Right hindlimb (tissue), 1 donor: Measurements from ENCODE around the gene LRP5.

ENCODE experiments used
- DNase-seq: peaks from one replicate; pipeline ENCODE4 v3.0.0-alpha.2; 2018

LRP5 gene

DNA sequence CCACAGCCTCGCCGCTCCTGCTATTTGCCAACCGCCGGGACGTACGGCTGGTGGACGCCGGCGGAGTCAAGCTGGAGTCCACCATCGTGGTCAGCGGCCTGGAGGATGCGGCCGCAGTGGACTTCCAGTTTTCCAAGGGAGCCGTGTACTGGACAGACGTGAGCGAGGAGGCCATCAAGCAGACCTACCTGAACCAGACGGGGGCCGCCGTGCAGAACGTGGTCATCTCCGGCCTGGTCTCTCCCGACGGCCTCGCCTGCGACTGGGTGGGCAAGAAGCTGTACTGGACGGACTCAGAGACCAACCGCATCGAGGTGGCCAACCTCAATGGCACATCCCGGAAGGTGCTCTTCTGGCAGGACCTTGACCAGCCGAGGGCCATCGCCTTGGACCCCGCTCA, 35.5 kb downstream of the LRP5 start:
- DNase-seq = no peak

DNA sequence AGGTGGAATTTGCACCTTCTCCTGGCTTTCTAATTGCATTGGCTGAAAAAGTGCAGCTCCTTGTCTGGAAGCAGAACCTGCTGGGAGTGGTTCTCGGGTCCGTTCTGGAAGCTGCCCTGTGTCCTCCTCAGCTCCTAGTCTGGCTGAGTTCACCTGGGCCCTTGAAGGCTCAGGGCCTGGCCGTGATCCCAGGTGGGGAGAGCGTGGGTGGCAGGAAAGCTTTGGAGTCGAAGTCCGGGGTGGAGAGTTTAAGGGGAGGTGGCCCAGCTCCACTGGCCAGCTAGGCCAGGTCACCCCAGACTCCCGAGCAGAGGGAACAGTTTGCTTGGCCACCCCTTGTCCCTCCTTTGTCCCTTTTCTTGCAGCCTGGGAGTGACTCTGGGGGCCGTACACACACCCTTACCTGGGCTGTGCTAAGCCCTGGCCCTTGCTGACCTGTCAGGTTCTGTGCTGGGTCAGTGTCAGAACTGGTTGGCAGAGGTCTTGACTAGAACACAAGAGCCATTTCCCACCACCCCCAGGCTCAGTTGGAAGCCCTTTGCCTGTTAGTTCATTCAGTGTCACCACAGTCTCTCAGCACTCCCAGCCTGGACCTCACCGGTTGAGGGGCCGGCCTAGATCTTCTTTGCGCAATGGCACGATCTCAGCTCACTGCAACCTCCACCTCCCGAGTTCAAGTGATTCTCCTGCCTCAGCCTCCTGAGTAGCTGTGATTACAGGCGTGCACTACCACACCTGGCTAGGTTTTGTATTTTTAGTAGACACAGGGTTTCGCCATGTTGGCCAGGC, 37.3 kb downstream of the LRP5 start:
- no peak for DNase-seq

GRCh38 chr11:68350759-68351449, 38.5 kb downstream of the LRP5 start:
- no peak for DNase-seq

- DNase-seq = no peak
Observed at GRCh38 chr11:68351450-68352275, 39.3 kb downstream of the LRP5 start.

DNA sequence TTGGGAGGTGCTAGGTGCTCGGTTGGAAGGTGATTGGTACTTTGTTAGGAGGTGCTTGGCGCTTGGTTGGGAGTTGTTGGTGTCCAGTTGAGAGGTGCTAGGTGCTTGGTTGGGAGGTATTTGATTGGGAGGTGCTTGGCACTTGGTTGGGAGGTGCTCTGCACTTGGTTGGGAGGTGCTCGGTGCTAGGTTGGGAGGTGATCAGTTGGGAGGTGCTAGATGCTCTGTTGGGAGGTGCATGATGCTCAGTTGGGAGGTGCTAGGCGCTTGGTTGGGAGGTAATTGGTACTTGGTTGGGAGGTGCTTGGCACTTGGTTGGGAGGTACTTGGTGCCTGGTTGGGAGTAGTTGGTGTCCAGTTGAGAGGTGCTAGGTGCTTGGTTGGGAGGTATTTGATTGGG, 40.2 kb downstream of the LRP5 start:
- no peak for DNase-seq

DNA sequence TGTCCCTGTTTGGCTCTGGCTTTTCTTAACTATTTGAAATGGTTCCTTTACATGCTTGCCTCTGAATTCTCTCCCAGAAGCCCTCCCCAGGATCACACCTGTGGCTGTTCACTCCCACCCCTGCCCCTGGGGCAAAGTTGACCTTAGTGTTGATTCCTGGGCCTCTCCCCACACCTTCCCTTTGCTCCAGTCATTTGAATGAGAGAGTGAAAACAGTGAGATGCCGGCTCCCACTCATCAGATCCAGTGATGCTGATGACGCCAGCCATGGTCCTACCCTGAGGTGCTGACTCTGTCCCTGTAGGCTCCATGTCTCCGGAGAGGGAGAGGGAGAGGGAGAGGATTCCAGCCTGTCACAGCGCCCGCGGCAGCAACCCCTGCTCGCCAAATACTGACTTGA, 40.7 kb downstream of the LRP5 start:
- no peak for DNase-seq

DNA sequence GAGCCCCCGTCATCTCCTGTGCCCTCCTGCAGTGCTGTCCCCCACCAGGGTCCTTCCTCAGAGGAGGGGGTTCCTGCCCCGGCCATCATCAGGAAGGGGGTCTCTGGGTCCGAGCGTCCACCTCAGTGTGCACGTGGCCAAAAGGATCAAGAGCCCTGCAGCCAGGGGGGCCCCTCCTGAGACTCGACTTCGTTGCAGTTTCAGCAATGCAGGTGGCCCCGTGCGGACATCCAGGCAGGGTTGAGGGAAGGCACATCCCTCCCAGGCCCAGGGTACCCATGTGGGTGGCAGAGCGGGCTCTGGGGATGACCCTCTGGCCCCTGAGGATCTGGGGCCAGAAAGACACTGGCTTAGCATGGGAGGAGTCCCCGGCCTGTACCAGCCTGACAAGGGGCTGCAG, 41.3 kb downstream of the LRP5 start:
- DNase-seq = no peak

- DNase-seq = peak; percentile 83
Observed at GRCh38 chr11:68354148-68354872, 41.9 kb downstream of the LRP5 start.

DNA sequence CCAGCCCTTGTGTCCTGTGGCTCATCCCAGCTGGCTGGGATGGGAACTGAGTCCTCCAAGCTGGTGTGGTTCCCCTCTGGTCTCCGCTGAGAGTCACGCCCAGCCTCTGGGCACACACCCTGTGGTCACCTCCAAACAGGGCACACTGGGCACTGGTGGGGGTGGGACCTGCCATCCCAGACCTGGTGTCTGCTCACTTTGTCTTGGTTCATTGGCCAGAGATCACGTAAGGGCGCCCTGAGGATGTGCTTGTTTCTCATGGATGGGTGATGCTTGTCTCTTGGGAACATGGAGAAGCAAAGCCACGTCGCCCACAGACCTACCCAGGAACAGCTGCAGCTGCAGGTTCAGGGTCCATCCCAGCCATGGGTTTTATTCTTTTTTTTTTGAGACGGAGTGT, 43.1 kb downstream of the LRP5 start:
- DNase-seq = no peak

DNA sequence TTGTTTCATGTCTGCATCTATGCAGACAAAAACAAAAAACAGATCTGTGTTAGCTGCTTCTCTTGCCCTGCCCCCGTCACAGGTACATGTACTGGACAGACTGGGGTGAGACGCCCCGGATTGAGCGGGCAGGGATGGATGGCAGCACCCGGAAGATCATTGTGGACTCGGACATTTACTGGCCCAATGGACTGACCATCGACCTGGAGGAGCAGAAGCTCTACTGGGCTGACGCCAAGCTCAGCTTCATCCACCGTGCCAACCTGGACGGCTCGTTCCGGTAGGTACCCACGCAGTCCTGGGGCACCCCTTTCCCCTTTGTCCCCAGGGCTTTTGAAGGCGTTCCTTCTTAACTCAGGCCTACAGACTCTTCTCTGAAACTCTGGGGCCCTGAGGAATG, 45.2 kb downstream of the LRP5 start:
- DNase-seq = no peak

- no peak for DNase-seq
Observed at GRCh38 chr11:68358416-68358815, 46.0 kb downstream of the LRP5 start.

DNA sequence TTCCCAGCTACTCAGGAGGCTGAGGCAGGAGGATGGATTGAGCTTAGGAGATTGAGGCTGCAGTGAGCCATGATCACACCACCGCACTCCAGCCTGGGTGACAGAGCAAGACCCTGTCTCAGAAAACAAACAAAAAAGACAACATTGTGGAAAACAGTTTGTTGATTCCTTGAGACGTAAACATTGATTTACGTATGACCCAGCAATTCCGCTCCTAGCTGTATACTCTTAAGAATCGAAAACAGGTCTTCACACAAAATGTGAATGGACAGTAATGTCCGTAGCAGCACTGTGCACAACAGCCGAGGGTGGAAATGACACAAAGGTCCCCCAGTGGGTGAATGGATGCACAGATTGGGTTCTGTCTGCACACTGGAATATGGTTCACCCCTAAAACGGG, 49.3 kb downstream of the LRP5 start:
- no peak for DNase-seq

GRCh38 chr11:68362801-68363379, 50.5 kb downstream of the LRP5 start:
- DNase-seq = no peak

DNA sequence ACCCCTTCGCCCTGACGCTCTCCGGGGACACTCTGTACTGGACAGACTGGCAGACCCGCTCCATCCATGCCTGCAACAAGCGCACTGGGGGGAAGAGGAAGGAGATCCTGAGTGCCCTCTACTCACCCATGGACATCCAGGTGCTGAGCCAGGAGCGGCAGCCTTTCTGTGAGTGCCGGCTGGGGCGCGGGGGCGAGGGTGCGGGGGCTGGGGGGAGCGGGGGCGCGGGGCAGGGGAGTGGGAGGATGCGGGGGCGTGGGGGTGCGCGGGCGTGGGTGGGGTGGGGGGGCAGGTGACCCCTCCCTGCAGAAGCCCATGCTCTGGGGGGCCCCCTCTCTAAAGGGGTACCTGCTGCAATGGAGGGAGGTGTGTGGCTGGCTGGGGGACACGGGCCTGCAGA, 51.4 kb downstream of the LRP5 start:
- no peak for DNase-seq

- DNase-seq = no peak
Observed at GRCh38 chr11:68364581-68364980, 52.2 kb downstream of the LRP5 start.

DNA sequence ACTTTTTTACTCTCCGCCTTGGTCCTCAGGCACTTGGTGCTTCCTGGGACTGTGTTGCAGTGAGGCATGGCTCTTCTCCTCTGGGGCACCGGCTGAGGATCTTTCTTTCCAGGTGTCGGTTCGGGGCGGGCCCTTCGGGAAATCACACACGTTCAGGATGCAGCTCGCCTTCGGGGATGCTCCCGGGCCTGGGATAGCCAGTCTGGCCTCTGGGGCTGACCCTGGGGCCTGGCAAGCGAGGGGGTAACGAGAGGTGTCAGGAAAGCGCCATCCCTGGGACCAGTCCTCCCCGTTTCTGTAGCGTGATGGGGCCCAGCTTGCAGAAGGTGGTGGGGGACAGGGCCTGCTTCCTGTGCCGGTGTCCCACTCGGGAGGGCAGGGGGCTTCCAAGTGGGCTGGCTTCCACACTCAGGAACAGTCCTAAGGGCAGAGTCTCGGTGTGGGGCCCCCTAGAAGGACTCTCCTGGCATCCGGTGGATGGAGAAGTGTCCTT, 53.6 kb downstream of the LRP5 start:
- no peak for DNase-seq

- DNase-seq = no peak
Observed at GRCh38 chr11:68367252-68367651, 54.9 kb downstream of the LRP5 start.

DNA sequence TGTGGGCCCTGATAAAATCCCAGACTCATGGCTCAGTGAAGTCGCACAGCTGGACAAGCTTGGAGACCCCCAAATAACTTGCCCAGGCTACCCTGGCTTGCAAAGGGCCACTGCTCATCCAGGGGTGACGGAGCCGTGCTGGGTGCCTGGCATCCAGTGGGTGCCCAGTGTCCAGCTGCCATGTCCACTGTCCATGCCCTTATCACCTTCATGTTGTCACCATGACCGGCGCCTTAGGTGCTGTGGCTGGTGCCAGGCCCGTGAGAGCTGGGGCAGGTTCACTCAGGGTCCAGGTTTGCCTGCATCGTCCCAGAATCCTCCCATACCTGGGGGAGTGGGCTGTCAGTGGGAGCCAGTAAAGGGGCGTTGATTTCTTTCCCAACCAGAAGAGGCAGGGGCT, 57.4 kb downstream of the LRP5 start:
- DNase-seq = no peak

DNA sequence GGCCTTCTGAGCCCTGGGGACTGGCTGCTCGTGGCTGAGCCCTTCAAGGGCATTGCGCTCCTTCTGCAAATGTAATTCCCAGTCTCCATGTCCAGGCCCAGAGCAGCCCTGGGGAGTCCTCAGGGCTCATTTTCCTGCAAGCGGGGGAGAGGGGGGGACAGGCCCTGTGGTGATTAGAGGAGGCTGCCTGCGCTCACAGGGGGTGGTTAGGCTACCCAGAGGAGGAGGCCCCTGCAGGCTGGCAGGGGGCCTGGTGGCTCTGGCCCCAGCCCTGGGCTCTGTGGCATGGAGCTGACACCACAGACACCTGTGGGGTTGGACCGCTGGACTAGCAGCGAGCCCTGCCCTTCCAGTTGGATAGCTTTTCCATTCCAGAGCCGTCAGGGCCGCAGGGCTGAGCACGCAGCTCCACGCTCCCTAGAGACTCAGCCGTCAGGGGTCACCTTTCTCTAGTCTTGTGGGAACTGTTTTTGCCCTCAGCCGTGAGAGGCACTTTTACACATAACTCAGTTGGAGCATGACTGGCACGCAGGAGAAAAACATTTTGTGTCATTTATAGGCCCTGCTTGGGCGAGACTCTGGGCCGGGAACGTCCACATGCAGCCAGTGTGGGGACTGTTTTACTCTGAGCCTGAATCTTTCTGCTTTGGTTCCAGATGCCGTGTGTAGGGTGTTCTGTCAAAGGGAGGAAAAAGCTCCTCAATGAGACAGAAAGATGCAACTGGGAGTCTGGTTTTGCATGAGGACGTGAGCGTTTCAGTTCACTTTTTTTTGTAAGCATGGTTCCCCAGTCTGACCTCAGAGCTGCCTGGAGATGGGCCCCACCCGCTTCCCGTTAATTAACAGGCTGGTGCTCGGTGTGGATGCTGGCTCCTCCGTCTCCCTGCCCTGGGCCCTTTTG, 58.1 kb downstream of the LRP5 start:
- DNase-seq = no peak

- no peak for DNase-seq
Observed at GRCh38 chr11:68371171-68372041, 59.0 kb downstream of the LRP5 start.
